Measurements from ENCODE around the gene BIRC2.

The BIRC2 gene

GRCh38 chr11:102400603-102401002 lies 53.6 kb downstream of the BIRC2 start:
- no peak for DNase-seq (ENCODE audit: low read depth)
- no peak for TF ChIP-seq CTCF (IDR thresholded peaks at IDR 0.05; ENCODE audit: low read length, missing control alignments)
- no peak overlapping the region for H3K4me3 ChIP-seq (replicated peaks; ENCODE audit: low read depth, low read length)

GRCh38 chr11:102401905-102402304 lies 54.9 kb downstream of the BIRC2 start:
- H3K4me3 ChIP-seq (replicated peaks; ENCODE audit: low read depth, low read length), result no peak overlapping the region
- no peak for TF ChIP-seq CTCF (IDR thresholded peaks at IDR 0.05; ENCODE audit: low read length, missing control alignments)
- DNase-seq (ENCODE audit: low read depth), result no peak

GRCh38 chr11:102402548-102402947 lies 55.5 kb downstream of the BIRC2 start:
- TF ChIP-seq CTCF (IDR thresholded peaks at IDR 0.05; ENCODE audit: low read length, missing control alignments), result no peak
- H3K4me3 ChIP-seq (replicated peaks; ENCODE audit: low read depth, low read length), result no peak overlapping the region
- DNase-seq (ENCODE audit: low read depth), result no peak

- DNase-seq (ENCODE audit: low read depth), result no peak
- no peak for TF ChIP-seq CTCF (IDR thresholded peaks at IDR 0.05; ENCODE audit: low read length, missing control alignments)
- no peak overlapping the region for H3K4me3 ChIP-seq (replicated peaks; ENCODE audit: low read depth, low read length)
Measured at GRCh38 chr11:102405501-102405900, 58.5 kb downstream of the BIRC2 start.

GRCh38 chr11:102406099-102406498 lies 59.1 kb downstream of the BIRC2 start:
- DNase-seq (ENCODE audit: low read depth), result no peak
- H3K4me3 ChIP-seq (replicated peaks; ENCODE audit: low read depth, low read length), result no peak overlapping the region
- TF ChIP-seq CTCF (IDR thresholded peaks at IDR 0.05; ENCODE audit: low read length, missing control alignments), result no peak

- no peak for TF ChIP-seq CTCF (IDR thresholded peaks at IDR 0.05; ENCODE audit: low read length, missing control alignments)
- no peak overlapping the region for H3K4me3 ChIP-seq (replicated peaks; ENCODE audit: low read depth, low read length)
- no peak for DNase-seq (ENCODE audit: low read depth)
Measured at GRCh38 chr11:102407901-102408300, 60.9 kb downstream of the BIRC2 start.

- TF ChIP-seq CTCF (IDR thresholded peaks at IDR 0.05; ENCODE audit: low read length, missing control alignments), result no peak
- H3K4me3 ChIP-seq (replicated peaks; ENCODE audit: low read depth, low read length), result no peak overlapping the region
- no peak for DNase-seq (ENCODE audit: low read depth)
Measured at GRCh38 chr11:102408339-102408738, 61.3 kb downstream of the BIRC2 start.

Data from fibroblast of pulmonary artery (primary cell).